GM21825 (cell line): ENCODE measurements around the gene OSM.
"Not testable (repeated sequence)": the region's sequence is repeated elsewhere in the genome, so short reads cannot be mapped to it uniquely, and the experiment has no call there.

ENCODE experiments used
- ATAC-seq: cut with Tn5 transposase; IDR thresholded peaks from one replicate; pipeline ENCODE4 v1.9.1; 2021; ENCODE audit warnings: mild to moderate bottlenecking, moderate library complexity; ENCODE audit not compliant: unreplicated experiment

OSM gene

GRCh38 chr22:30230330-30230729 is 36.3 kb downstream of the OSM start:
- no peak for ATAC-seq

GRCh38 chr22:30228509-30229359 is 37.9 kb downstream of the OSM start:
- no peak for ATAC-seq

GRCh38 chr22:30227438-30228228 is 39.0 kb downstream of the OSM start:
- no peak for ATAC-seq

GRCh38 chr22:30226192-30226832 is 40.3 kb downstream of the OSM start:
- ATAC-seq, result no peak

- no peak for ATAC-seq
These were observed 41.3 kb downstream of the OSM start for GRCh38 chr22:30225220-30225927.

GRCh38 chr22:30224161-30224857 is 42.3 kb downstream of the OSM start:
- ATAC-seq, result no peak

GRCh38 chr22:30223303-30223702 is 43.3 kb downstream of the OSM start:
- ATAC-seq, result no peak

- no peak for ATAC-seq
These were observed 44.3 kb downstream of the OSM start for GRCh38 chr22:30222321-30222720.

GRCh38 chr22:30221121-30221992 is 45.3 kb downstream of the OSM start:
- no peak for ATAC-seq

- ATAC-seq, result no peak
These were observed 46.2 kb downstream of the OSM start for GRCh38 chr22:30220338-30221012.

GRCh38 chr22:30219668-30220278 is 46.9 kb downstream of the OSM start:
- no peak for ATAC-seq

GRCh38 chr22:30219049-30219654 is 47.5 kb downstream of the OSM start:
- ATAC-seq, result no peak

- no peak for ATAC-seq
These were observed 48.7 kb downstream of the OSM start for GRCh38 chr22:30217698-30218560.

- no peak for ATAC-seq
These were observed 49.9 kb downstream of the OSM start for GRCh38 chr22:30216710-30217109.

GRCh38 chr22:30216272-30216671 is 50.4 kb downstream of the OSM start:
- not testable (repeated sequence) for ATAC-seq

GRCh38 chr22:30214703-30215407 is 51.8 kb downstream of the OSM start:
- ATAC-seq, result no peak
